ENCODE results near the gene ADGRD1.

The ADGRD1 gene

DNA sequence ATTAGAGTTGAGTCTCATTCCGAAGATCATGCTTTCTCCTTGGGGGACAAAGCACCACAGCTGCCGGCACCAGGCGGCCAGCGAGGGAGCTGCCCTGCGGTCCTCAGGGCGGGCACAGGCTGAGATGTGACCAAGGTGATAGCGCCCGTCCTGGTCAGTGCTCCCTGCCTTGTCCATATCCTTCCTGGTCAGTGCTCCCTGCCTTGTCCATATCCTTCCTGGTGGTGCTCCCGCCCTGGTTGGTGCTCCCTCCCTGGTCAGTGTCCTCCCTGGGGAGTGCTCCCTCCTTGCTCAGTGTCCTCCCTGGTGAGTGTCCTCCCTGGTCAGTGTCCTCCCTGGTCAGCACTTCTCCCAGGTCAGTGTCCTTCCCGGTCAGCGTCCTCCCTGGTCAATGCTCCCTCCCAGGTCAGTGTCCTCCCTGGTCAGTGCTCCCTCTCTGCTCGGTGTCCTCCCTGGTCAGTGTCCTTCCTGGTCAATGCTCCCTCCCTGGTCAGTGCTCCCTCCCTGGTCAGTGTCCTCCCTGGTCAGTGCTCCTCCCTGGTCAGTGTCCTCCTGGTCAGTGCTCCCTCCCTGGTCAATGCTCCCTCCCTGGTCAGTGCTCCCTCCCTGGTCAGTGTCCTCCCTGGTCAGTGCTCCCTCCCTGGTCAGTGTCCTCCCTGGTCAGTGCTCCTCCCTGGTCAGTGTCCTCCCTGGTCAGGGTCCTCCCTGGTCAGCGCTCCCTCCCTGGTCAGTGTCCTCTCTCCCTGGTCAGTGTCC is 92.2 kb downstream of the ADGRD1 start:
- DNase-seq: no peak

DNA sequence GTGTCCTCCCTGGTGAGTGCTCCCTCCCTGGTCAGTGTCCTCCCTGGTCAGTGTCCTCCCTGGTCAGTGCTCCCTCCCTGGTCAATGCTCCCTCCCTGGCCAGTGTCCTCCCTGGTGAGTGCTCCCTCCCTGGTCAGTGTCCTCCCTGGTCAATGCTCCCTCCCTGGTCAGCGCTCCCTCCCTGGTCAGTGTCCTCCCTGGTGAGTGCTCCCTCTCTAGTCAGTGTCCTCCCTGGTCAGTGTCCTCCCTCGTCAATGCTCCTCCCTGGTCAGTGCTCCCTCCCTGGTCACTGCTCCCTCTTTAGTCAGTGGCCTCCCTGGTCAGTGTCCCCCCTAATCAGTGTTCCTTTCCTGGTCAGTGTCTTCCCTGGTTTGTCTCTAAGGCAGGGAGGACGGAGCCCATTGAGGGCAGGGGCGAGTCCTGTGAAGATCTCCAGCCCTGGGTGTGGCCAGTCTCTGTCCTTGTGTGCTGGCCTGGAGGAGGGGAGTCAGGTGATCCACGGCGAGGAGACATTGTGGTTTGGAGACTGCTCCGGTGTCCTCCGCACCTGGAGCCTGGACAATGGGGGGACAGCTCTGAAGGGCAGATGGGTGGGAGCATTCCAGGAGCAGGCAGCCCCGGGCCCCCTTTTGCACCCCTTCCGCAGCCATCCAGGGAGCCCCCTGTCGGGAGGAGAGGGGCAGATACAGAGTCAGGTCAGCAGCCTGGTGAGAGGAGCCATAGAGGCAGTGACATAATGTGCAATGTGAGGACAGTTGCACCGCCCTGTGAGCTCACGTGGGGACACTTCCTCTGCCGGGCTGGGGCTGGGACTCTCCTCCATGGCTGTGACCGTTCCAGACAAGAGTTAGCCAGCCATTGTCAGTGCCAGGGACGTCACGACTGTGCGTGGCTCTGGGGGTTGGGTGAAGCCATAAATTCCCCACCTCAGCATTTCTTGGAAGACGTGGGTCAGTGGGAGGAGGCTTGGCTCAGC is 93.4 kb downstream of the ADGRD1 start:
- no peak for DNase-seq

DNA sequence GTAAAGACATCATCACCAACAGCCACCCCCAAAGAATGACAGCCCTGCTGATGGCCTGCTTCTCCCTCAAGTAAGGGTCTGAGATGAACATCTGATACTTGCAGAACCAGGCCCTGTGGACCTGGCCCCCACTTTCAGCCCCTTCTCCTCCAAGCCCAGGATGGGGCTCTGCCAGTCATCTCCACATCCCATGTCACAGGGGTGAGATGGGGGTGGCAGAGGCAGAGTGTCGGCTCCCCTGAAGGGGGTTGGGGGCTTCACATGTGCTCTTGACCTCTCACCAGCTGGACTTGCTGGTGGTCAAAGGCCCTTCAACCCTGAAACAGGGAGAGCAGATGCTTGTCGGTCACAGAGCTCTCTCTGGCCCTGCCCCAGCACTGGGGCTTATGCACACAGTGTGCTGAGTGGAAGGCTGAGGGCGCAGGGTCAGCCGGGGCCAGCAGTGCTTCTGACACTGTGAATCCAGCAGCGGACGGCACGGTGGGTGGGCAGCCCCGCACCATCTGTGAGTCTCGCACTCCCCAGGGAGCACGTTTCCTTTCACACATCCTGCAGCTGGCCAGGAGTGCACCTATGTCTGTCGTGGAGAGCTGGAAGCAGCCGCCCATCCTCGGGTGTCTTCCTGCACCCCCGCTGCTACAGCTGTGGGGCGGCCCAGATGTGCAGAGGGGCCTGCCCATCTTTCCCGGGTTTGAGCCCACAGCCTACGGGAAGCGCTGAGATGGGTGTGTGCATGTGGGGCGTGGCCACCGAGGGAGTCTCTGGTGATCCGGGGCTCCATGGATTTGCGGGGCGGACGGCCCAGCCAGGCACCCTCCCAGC is 94.3 kb downstream of the ADGRD1 start:
- no peak for DNase-seq

DNA sequence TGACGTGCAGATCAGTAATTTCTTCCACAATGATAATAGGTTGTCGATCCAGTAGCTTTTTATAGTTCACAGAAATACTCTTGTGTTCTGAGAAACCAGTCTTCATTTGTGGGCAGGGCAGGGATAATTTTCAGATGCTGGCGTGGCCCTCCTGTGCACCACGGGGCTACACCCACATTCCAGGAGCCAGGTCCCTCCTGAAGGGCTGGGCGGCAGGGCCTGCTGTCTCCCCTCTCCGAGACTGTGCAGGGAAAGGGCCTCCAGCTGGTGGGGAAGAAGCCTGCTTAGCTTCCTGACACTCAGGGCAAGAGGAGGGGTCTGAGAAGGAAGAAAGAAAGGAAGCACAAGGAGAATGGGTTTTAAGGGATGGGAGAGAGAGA is 94.9 kb downstream of the ADGRD1 start:
- DNase-seq: no peak

DNA sequence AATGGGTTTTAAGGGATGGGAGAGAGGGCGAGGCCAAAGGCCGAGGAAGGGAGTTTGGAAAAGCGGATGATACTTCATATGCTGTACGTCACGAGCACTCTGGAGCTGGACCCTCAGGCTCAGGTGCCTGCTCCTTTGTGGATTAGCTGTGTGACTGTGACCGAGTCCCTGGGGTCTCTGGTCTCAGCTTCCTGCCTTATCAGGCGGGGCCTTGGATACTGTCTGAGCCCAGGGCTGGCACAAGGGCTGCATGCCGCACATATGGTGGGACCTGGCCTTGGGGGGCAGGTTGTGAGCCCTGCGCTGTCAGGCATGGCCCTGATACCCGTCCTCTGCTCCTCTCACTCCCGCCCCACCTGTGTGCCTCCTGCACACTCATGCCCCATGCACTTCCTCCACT is 95.3 kb downstream of the ADGRD1 start:
- no peak for DNase-seq

DNA sequence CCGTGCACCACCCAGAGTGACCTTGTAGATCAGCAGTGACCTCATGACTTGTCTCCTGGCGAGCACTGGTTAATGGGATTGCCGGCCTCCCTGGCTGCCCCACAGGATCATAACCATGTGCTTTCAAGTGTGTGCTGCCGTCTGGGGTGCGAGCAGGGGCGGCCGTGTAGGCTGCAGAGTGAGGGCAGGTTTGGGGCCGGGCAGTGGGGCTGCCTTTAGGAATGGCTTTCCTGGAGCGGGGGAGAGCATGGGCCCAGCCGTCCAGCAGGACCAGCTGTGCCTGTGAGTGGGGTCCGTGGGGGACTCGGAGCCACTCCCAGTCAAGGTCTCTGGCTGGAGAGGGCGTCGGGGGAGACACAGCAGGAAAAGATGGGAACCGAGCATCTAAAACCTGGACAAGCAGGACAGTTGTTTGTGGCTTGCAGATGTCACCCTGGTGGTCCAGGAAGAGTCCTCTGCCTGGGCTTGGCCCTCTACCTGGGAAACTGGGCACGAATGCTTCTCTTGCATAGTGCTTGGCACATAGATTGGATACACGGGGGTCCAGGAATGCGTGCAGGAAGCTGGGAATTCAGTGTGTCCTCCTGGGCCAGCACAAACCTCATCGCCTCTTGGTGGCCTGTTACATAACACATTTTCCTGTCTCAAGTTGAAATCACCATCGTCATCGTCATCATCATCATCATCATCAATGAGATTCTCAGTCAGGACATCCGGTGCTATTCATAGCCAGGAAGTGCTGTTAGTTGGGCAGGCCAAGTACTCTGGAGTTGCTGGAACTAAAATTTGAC is 96.0 kb downstream of the ADGRD1 start:
- no peak for DNase-seq

DNA sequence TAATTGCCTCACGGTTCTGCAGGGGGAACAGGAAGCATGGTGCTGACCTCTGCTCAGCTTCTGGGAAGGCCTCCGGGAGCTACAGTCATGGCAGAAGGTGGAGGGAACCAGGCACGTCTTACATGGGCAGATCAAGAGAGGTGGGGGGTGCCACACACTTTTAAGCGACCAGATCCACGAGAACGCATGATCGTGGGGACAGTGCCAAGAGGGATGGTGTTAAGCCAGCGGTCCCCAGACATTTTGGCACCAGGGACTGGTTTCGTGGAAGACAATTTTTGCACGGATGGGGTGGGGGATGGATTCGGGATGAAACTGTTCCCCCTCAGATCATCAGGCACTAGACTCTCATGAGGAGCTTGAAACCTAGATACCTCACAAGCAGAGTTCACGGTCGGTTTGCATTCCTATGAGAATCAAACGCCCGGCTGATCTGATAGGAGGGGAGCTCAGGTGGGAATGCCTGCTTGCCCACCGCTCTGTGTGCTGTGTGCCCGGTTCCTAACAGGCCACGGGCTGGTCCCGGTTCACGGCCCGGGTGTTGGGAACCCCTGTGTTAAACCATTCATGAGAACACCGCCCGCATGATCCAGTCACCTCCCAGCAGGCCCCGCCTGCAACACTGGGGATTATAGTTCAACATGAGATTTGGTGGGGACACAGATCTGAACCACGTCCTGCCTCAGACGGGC is 96.9 kb downstream of the ADGRD1 start:
- DNase-seq: no peak

DNA sequence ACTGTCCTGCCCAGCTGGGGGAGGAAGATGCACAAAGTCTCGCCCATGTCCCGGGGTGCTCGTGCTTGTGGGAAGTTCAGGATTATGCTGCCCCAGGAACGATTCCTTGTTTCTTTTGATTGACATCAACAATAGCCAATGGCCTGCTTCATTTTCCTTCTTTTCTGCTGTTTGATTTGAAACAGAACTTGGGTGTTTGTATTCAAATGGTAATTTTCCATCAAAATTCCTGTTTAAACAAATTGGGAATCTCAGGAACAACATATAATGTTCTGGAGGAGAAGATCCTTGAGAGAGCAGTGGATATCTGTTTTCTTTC is 97.4 kb downstream of the ADGRD1 start:
- DNase-seq: no peak

DNA sequence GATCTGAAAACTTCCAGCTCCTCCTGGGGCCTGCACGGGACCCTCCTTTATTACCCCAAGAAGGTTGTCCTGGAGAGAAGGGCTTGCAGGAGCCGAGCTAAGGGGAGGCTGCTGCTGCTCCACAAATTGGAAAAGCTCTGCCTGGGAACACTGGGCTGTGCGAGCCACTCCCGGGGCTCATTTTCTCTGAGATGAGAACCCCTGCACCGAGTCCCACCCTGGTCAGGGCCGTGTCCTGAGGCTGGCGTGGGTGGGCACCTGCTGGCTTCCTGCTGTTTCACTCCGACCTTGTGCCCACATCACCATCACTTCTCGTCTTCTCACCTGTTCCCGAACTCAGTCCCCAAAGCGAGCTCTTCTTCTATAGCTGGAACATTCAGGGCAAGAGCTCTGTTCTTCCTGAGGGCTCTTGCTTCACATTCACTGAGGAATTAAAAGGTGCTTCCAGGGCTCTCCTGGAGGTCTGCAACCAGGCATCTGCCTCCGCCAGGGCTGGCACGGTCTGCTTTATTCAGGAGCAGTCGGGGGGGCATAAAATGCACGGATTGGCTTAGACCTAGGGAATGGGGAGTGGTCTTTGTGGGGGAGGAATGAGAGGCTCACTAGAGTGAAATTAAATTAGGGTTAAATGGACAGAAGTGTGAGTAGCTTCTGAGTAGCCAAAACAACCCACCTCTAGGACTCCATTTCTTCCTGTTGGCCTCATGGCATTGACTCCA is 98.5 kb downstream of the ADGRD1 start:
- DNase-seq: no peak

DNA sequence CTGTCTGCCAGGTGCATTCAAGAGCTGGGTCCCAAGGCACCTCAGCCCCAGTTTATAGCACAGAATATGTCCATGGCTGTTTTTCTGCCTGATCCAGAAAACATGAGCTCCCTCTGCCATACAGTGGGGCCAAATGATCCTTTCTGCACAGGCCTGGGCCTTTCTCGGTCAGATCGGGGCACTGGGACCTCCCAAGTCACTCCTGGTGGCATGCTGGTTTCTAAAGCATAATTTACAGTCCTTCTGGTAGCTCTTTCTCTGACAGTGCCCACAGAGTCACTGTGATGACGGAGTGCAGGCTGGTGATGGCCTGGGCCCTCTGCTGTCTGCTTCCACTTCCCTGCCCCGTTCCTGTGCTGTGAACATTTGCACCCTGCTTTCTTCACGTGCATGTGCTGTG is 99.2 kb downstream of the ADGRD1 start:
- DNase-seq: no peak

DNA sequence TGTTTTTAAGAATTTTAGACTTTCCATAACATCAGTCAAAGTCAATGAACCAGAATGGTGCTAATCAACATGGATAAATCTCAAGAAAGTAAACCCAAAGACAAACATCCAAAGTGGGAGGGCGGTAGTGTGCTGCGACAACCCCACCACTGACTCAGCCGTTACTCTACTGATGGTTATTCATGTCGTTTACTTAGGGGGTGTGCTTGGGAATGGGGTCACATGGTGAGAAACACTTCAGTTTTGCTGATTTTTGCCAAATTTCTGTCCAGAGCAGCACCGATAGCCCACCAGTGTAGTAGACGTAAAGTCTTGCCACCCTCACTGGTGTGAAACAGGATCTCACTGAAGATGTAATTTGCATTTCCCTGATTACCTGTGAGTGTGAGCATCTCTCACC is 99.9 kb downstream of the ADGRD1 start:
- no peak for DNase-seq

DNA sequence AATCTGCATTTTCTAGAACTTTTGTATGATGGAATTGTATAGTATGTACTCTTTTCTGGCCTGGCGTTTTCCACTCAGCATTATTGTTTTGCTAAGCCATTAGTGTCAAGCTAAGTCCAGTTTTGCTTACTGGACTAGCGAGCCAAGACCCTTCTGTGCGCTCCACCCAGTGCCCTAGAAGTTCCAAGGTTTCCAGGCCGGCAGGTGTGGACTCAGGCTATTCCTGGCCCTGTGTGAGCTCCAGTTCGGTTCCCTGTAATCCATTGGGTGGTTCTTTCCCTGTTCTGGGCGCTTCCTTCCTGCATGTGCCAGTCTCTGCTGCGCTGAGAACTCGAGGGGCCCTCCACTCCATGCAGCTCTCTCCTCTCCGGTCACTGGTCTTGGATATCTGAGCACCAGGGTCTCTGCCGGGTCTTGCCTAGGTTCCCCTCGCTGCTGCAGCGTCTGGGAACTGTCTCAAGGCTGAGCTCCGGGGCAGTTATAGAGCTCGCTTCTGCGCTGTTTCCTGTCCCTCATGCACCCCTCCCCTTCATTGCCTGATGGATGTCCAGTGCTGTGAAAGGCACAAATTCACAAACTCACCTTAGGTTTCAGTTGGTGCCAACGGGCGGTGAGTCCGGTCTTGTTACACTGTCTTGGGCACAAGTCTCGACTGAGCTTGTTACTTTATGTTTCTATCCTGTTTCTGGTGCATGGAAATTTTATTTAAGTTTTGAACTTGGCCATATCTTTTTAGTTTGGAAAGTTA is 100.8 kb downstream of the ADGRD1 start:
- no peak for DNase-seq

DNA sequence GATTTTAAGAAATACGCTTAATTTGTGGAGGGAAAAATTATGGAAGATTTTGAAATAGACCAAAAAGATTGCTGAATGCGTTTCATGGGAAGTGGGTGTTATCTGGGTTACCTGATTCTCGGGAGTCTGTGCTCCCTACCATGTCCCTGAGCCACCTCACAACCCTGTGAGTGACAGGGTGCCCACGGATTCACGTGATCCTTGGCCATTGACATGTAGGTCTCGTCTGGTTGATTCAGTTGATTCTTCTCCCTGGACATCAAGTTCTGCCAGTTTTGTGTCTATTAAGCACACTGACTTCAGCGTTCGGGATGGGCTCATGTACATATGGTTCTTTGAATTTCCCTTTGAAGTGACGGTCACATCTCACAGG is 101.4 kb downstream of the ADGRD1 start:
- no peak for DNase-seq

DNA sequence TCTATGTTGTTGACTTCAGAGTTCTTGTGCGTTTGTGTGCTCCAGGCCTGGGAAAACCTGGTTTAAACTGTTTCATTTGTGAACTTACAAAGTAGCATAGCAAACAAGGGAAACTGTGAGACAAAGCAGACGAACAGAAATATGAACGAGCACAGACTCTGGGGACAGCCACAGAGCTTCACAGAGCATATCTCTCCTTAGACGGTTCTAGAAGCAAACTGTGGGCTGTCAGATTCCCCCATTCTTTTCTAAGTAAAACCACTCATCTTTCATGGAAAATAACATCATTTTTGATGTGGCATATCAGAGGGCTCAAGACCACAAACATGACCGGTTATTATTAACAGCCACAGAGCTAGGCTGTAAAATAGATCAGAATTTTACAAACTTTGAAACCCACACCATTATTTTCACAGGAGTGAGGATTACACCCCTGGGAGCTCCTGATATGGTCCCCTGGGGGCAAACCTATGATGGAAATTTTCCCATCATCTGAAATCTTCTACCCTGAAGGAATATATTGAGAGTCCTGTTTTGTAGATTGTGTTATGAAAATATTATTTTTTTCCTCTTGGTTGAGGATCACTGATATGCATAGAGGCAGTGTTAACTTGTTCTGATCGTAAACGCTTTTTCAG is 102.0 kb downstream of the ADGRD1 start:
- no peak for DNase-seq

DNA sequence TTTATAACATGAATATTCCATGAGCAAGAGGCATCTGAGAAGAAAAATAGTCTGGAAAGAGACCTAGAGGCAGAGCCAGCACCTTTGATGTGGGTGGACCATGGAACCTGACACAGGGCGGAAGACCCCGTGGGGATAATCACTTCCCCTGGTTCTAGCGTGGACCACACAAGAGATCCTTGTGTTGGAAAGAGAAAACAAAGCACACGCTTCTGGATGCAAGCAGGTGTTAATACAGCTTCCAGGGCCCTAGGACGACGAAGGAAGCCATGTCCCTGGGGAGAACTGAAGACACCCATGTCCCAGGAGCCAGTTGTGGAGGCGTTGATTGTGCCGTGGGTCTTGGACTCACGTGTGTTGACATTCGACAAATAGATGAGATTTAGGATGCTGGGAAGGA is 102.9 kb downstream of the ADGRD1 start:
- DNase-seq: no peak

DNA sequence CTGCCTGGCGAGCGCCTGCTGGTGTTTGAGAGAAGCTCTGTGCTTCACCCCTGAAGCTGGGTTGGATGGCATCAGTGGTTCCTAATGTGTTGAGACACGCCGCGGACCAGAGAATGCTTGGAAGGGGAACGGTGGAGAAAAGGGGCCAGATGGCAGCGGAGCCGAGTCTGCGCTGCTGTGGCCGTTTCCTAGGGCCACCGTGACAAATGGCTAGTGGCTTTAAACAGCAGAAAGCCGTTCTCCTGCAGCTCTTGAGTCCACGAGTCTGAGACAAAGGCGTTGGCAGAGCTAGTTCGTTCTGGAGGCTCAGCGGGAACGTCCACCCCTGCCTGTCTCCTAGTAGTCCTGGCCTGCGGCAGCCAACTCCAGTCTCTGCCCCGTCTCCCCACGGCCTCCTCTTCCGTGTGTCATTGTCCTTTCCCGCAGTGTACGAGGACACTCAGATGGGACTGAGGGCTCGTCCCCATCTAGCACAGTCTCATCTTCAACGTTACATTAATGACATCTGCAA is 103.6 kb downstream of the ADGRD1 start:
- DNase-seq: no peak

DNA sequence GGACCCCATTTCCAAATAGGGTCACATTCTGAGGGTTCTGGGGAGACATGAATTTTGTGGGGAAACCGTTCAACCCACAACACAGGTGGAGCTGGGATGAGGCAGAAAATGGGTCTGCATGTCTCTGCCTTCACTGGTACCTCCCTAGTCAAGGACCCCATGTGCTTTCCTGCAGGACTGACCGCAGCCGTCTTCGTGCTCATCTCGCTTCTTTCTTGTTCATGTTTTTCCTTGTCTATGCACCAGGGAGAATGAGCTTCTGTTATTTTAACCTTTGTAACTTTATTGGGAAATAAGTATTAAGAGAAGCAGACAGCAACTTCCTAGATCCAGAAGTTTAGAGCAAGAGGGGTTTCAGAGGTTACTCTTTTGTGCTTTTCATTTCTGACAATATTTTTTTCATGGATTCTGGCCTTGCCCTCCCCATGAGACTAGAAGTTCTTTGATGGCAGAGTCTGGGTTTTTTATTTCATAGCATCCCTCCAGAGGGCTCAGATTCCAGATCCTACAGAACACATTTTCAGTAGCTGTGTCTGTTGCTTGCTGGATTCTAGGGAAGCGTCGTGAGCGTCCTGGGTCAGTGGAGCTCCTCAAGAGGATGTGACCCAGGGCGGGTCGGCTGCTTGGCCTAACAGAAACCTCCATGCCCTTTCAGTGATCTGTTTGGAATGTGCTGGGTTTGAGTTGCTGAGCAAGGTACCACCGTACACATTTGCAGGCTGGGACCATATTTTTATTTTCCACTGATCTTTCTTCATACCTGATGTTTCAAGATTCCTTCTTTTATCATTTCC is 104.2 kb downstream of the ADGRD1 start:
- DNase-seq: no peak

DNA sequence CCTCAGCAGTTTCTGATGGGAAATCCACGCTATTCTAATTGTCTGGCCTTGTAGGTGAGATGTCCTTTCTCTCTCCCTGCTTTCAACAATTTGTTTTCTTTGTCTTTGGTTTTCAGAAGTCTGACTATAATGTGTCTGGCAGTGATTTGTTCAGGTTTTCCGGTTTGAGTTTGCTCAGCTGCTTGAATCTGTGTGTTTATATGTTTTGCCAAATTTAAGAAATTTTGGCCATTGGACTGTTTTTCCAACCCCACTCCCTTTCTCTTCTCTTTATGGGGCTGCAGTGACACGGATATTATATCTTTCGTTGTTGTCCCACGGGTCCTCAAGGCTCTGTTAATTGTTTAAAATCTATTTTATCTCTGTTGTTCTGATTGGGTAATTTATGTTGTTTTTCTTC is 105.0 kb downstream of the ADGRD1 start:
- DNase-seq: no peak

Data from HCEC 1CT (cell line).